NB4 (cell line): ENCODE data around the gene KRT12.

Source experiments
- DNase-seq: peaks from one replicate; pipeline ENCODE4 v3.0.0; 2010; ENCODE audit warnings: low read depth
- H3K4me3 ChIP-seq: one replicate; pipeline ENCODE4 v1.5.1; 2011; ENCODE audit warnings: mild to moderate bottlenecking, low read depth, low read length, moderate library complexity
- MAX ChIP-seq: IDR thresholded peaks from 2 replicates; pipeline ENCODE4 v1.6.1; 2011; ENCODE audit warnings: low read depth, low read length
- MYC ChIP-seq: IDR thresholded peaks from 2 replicates; pipeline ENCODE4 v1.6.1; 2011; ENCODE audit warnings: low read depth, low read length
- POLR2A ChIP-seq: IDR thresholded peaks from 2 replicates; pipeline ENCODE4 v1.6.1; 2011; ENCODE audit warnings: mild to moderate bottlenecking; ENCODE audit not compliant: insufficient read length; ENCODE audit errors: extremely low read depth
- TF ChIP-seq, protein P1 (sequence below): IDR thresholded peaks from one replicate; pipeline ENCODE4 v1.5.1; 2012; ENCODE audit warnings: low read depth, low read length

KRT12 gene

GRCh38 chr17:40902498-40902897 lies 35.5 kb upstream of the KRT12 start:
- no peak overlapping the region for H3K4me3 ChIP-seq
- no peak for DNase-seq
- TF ChIP-seq MYC, result no peak

DNA sequence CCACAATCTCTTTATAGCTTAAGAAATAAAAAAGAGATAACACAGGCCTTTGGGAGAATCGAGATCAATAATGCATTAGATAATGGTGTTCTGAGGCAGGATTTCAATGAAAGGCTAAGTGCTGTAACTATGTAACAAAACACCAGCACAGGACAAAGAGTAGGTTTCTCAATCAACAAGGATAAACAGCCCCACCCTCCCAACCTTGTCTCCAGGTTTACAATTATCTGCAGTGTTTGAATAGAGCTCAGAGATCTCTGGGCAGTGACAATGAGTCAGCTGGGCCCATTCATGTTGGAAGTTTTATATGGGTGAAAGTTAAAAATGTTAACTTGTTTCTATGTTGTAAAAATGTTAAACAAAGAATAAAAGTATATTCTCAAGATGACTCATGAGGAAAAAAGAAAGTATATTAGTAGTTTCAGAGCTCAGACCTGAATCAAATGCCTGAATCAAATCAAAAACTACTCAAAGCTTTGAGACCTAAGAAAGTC lies 35.0 kb upstream of the KRT12 start:
- TF ChIP-seq MYC (no peak), POLR2A (no peak)
- TF ChIP-seq, protein P1, sequence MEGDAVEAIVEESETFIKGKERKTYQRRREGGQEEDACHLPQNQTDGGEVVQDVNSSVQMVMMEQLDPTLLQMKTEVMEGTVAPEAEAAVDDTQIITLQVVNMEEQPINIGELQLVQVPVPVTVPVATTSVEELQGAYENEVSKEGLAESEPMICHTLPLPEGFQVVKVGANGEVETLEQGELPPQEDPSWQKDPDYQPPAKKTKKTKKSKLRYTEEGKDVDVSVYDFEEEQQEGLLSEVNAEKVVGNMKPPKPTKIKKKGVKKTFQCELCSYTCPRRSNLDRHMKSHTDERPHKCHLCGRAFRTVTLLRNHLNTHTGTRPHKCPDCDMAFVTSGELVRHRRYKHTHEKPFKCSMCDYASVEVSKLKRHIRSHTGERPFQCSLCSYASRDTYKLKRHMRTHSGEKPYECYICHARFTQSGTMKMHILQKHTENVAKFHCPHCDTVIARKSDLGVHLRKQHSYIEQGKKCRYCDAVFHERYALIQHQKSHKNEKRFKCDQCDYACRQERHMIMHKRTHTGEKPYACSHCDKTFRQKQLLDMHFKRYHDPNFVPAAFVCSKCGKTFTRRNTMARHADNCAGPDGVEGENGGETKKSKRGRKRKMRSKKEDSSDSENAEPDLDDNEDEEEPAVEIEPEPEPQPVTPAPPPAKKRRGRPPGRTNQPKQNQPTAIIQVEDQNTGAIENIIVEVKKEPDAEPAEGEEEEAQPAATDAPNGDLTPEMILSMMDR, result no peak
- no peak for DNase-seq
- no peak overlapping the region for H3K4me3 ChIP-seq

DNA sequence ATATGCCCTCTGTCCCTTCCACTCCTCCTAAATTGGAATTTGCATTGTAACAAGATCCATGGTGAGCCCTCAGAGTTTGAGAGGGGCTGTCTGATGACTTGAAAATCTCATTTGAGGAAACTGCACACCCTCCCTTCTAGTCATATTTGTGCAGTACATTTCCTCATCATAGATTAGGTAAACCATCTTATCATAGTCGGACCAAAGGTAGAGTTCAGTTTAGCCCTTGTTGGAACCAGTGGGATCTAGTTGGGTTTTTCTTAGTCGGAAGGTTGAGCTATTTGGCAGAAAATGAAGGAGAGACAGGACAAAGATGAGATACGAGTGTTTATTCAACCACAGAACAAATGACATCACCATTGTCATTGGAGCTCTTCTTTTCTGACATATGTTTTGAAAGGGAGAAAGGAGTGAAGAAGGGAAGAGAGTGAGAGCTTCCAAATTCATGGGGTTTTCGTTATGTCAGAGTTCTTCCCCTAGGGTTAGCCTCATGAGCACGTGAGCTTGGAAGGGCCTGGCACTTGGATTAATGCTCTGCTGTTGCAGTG lies 33.9 kb upstream of the KRT12 start:
- no peak for DNase-seq
- TF ChIP-seq MYC, result no peak
- TF ChIP-seq POLR2A, result no peak
- TF ChIP-seq, protein P1, result no peak
- TF ChIP-seq MAX, result no peak
- no peak overlapping the region for H3K4me3 ChIP-seq

- TF ChIP-seq, protein P1, result no peak
- TF ChIP-seq MAX (no peak), MYC (no peak), POLR2A (no peak)
These were observed 30.0 kb upstream of the KRT12 start for GRCh38 chr17:40896916-40897455.

DNA sequence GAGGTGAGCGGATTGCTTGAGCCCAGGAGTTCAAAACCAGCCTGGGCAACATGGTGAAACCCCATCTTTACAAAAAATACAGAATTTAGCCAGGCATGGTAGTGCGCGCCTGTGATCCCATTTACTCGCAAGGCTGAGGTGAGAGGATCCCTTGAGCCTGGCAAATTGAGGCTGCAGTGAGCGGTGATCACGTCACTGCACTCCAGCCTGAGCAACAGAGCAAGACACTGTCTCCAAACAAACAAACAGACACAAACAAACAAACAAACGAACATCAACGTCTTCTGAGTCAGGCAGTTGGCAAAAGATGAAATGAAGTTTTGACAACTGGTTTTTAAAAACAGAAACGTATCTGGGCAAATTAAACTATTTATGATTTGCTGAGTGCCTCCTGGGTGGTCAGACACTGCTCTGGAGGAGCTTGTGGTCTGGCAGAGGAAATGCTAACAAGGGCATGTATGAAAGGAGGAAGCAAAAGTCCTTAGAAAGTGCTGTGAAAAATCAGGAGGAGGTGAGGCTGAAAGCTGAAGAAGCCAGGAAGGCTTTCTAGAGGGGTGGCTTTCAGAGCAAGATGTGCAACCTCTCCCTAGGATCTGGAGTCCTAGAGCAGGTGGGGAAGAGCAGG lies 28.2 kb upstream of the KRT12 start:
- peak; percentile 12 for DNase-seq
- no peak overlapping the region for H3K4me3 ChIP-seq
- TF ChIP-seq MAX (no peak), POLR2A (no peak), MYC (no peak)
- TF ChIP-seq, protein P1, result no peak

More at GRCh38 chr17:40896916-40897455, 30.0 kb upstream of the KRT12 start:
- DNase-seq, result no peak
- no peak overlapping the region for H3K4me3 ChIP-seq

- no peak for DNase-seq
- TF ChIP-seq MAX (no peak), POLR2A (no peak), MYC (no peak)
- TF ChIP-seq, protein P1, result no peak
- no peak overlapping the region for H3K4me3 ChIP-seq
These were observed 21.2 kb upstream of the KRT12 start for GRCh38 chr17:40888196-40888720.
